Vagina (tissue), 2 donors: ENCODE measurements around the gene SPAG9. TPM values are rescaled to one million over a fixed set of nuclear protein-coding genes. Genes with fewer than 3 reads are reported as not detected.

Source experiments
- DNase-seq, 2 donors: peaks; one replicate each; pipeline ENCODE4 v3.0.0-alpha.2; 2017; ENCODE audit errors: extremely low spot score in 2 of 2
- H3K27ac ChIP-seq: fragments of 200-600 bp; sonication (generic); one replicate; pipeline ENCODE4 v1.5.1; 2019
- H3K27me3 ChIP-seq: fragments of 200-600 bp; sonication (generic); one replicate; pipeline ENCODE4 v1.5.1; 2019
- H3K36me3 ChIP-seq, 2 donors: fragments of 200-600 bp; sonication (generic); one replicate each; pipeline ENCODE4 v1.5.1; 2017 to 2019
- H3K4me1 ChIP-seq: fragments of 200-600 bp; sonication (generic); one replicate; pipeline ENCODE4 v1.5.1; 2019
- H3K4me3 ChIP-seq, 2 donors: fragments of 200-600 bp; sonication (generic); 1 replicate in 1 of 2; 2 replicates in 1 of 2; pipeline ENCODE4 v1.5.1; 2016 to 2019
- H3K9me3 ChIP-seq: fragments of 200-600 bp; sonication (generic); one replicate; pipeline ENCODE4 v1.5.1; 2019
- POLR2A ChIP-seq, 2 donors: fragments of 450-650 bp; IDR thresholded peaks; one replicate each; pipeline ENCODE4 v1.6.1; 2017; ENCODE audit warnings: antibody characterized with exemption in 2 of 2, mild to moderate bottlenecking in 2 of 2, moderate library complexity in 2 of 2
- POLR2AphosphoS5 ChIP-seq, 2 donors: sonication (generic); formaldehyde crosslinking; IDR thresholded peaks; one replicate each; pipeline ENCODE4 v1.9.0; 2017; ENCODE audit warnings: antibody characterized with exemption in 2 of 2, mild to moderate bottlenecking in 2 of 2, low read depth in 1 of 2; ENCODE audit not compliant: insufficient read depth in 1 of 2
- intact Hi-C: fragments of 100-400 bp; cut with DNase I; formaldehyde crosslinking; loops from one replicate; pipeline ENCODE4 v1.15.1; 2023
- total RNA-seq: library from RNA; depleted of rRNA; stranded (reverse); fragments of >200 nt; gene quantifications from one replicate; pipeline ENCODE4 v1.2.3, GENCODE V29; 2016
- TF ChIP-seq, protein P1 (sequence below), 3 experiments: fragments of 450-650 bp in 2 of 3; fragments of 200-600 bp in 1 of 3; sonication (generic) in 1 of 3; IDR thresholded peaks; one replicate each; pipeline ENCODE4 v1.5.1; 2017 to 2019; ENCODE audit warnings: antibody characterized with exemption in 3 of 3, mild to moderate bottlenecking in 2 of 3, moderate library complexity in 2 of 3

The SPAG9 gene
- total RNA-seq, 1 donor from 2014 or later, result 92.6 TPM

DNA sequence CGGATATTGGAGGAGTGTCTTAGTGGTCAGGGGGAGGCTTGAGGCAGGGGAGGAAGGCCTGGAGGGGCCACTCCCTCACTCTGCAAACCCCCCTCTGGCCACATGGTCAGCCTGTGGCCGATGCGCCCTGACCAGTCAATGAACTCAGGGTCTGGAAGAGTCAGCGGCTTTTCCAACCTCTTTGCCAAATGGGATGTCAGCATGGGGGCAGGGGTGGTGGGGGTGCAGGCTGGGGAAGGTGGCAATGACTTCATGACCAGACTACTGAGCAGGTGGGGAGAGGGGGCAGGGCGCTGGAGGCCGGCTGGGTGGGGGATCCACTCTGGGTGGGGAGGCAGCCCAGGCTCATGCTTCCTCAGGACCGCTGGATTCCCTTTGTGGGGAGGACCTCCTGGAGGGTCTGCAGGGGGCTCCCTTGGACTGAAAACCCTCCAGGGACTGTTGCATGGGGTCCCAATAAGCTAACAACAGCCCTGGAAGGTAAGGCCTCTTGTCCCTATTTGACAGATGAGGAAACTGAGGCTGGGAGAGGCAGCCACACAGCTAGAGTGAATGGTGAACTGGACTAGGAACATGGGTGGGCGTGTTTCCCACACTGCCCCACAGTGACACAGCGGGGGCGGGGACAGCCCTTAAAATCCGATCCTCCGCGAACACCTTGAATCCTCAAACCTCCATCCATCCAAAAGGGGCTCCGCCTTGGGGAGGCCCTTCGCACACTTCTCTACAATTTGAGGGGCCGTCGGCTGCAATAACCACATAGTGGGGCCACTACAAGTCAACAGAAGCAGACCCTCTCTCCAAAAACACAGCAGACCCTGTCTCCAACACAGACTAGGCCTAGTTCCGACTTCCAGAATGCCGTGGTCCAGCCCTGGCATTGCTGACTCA, 173.5 kb downstream of the SPAG9 start:
- Histone ChIP-seq H3K4me1 (peaks cover 46% of the 10 kb centered on the region), H3K27ac (peak overlapping the region; percentile 93), H3K9me3 (no peaks in the 10 kb centered on the region), H3K36me3 (no peaks in the 10 kb centered on the region), H3K4me3 (no peak overlapping the region), H3K27me3 (no peaks in the 10 kb centered on the region)
- intact Hi-C loops, result no loop called here
- TF ChIP-seq POLR2A (IDR thresholded peaks at IDR 0.05), result no peak
- TF ChIP-seq, protein P1, sequence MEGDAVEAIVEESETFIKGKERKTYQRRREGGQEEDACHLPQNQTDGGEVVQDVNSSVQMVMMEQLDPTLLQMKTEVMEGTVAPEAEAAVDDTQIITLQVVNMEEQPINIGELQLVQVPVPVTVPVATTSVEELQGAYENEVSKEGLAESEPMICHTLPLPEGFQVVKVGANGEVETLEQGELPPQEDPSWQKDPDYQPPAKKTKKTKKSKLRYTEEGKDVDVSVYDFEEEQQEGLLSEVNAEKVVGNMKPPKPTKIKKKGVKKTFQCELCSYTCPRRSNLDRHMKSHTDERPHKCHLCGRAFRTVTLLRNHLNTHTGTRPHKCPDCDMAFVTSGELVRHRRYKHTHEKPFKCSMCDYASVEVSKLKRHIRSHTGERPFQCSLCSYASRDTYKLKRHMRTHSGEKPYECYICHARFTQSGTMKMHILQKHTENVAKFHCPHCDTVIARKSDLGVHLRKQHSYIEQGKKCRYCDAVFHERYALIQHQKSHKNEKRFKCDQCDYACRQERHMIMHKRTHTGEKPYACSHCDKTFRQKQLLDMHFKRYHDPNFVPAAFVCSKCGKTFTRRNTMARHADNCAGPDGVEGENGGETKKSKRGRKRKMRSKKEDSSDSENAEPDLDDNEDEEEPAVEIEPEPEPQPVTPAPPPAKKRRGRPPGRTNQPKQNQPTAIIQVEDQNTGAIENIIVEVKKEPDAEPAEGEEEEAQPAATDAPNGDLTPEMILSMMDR (IDR thresholded peaks at IDR 0.05), result no peak
- TF ChIP-seq POLR2AphosphoS5 (IDR thresholded peaks at IDR 0.05; ENCODE audit: insufficient read depth in 1 of 2, low read depth in 1 of 2), result no peak
- no peak for DNase-seq

- intact Hi-C loops, result no loop called here
- Histone ChIP-seq H3K36me3 (no peaks in the 10 kb centered on the region), H3K9me3 (no peaks in the 10 kb centered on the region), H3K4me1 (peaks cover 46% of the 10 kb centered on the region), H3K27ac (peak overlapping the region; percentile 0), H3K4me3 (no peak overlapping the region), H3K27me3 (no peaks in the 10 kb centered on the region)
- peak in 1 of 2 donors; percentile 83 for DNase-seq
- TF ChIP-seq, protein P1 (IDR thresholded peaks at IDR 0.05), result no peak
- TF ChIP-seq POLR2A (IDR thresholded peaks at IDR 0.05), result no peak
- no peak for TF ChIP-seq POLR2AphosphoS5 (IDR thresholded peaks at IDR 0.05; ENCODE audit: insufficient read depth in 1 of 2, low read depth in 1 of 2)
Observed at GRCh38 chr17:50946223-50946890, 174.3 kb downstream of the SPAG9 start.

DNA sequence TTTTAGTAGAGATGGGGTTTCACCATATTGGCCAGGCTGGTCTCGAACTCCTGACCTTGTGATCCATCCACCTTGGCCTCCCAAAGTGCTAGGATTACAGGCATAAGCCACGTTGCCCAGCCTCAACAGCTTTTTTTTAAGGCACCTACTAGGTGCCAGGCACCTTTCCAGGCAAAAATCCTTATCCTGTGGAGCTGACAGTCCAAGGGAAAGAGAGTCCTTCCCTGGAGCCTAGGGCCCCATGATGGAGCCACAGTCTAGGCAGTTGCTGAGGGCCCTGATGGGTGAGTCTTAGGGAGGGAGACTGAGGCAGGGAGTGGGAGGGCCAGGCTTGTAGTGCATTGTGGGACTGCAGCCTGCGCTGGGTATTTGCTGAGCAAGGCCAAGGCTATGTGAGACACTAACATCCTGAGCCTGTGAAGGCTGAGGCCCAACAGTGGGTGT, 174.9 kb downstream of the SPAG9 start:
- TF ChIP-seq POLR2AphosphoS5 (IDR thresholded peaks at IDR 0.05; ENCODE audit: insufficient read depth in 1 of 2, low read depth in 1 of 2), result no peak
- TF ChIP-seq POLR2A (IDR thresholded peaks at IDR 0.05), result no peak
- TF ChIP-seq, protein P1 (IDR thresholded peaks at IDR 0.05), result no peak
- intact Hi-C loops, result no loop called here
- no peaks in the 10 kb centered on the region for H3K36me3 ChIP-seq
- H3K4me3 ChIP-seq, result no peak overlapping the region
- H3K27ac ChIP-seq, result no peak overlapping the region
- H3K27me3 ChIP-seq, result no peaks in the 10 kb centered on the region
- peaks cover 44% of the 10 kb centered on the region for H3K4me1 ChIP-seq
- no peaks in the 10 kb centered on the region for H3K9me3 ChIP-seq
- peak in 1 of 2 donors; percentile 83 for DNase-seq

DNA sequence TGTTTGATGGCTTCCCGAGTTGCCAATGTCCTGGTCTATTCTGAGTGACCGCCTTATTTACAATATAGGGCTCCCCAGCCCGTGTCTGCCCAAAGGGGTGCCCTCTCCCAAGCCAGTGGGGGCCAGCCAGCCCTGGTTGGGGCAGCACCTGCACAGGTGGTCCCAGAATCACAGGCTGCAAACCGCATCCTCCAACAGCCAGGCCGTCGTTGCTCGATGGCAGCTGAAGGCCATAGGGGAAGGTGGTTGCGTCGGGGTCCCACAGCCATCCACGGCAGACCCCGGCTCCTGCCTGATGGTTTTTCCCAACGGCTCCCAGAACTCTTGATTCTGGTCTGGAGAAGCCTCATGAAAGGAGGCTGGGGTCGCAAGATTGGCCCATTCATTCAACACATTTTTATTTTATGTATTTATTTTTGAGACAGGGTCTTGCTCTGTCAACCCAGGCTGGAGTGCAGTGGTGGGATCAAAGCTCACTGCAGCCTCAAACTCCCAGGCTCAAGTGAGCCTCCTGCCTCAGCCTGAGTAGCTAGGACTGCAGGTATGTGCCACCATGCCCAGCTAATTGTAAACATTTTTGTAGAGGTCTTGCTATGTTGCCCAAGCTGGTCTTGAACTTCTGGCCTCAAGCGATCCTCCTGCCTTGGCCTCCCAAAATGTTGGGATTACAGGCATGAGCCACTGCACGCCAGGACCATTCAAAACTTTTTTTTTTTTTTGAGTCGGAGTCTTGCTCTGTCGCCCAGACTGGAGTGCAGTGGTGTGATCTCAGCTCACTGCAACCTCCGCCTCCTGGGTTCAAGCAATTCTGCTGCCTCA, 175.6 kb downstream of the SPAG9 start:
- no peaks in the 10 kb centered on the region for H3K9me3 ChIP-seq
- no peaks in the 10 kb centered on the region for H3K27me3 ChIP-seq
- peak in 1 of 2 donors; percentile 70 for DNase-seq
- no peaks in the 10 kb centered on the region for H3K36me3 ChIP-seq
- intact Hi-C loops, result no loop called here
- peak overlapping the region; percentile 79 for H3K27ac ChIP-seq
- H3K4me3 ChIP-seq, result peak overlapping the region; percentile 38 to 61
- TF ChIP-seq POLR2A (IDR thresholded peaks at IDR 0.05) (no peak), POLR2AphosphoS5 (IDR thresholded peaks at IDR 0.05; ENCODE audit: insufficient read depth in 1 of 2, low read depth in 1 of 2) (peak in 1 of 2 donors; percentile 1)
- peaks cover 38% of the 10 kb centered on the region for H3K4me1 ChIP-seq
